Tibial artery (tissue), 4 donors: ENCODE results near the gene CCNB3.

Experiments used
- DNase-seq, 2 donors: peaks; one replicate each; pipeline ENCODE4 v3.0.0-alpha.2; 2019
- H3K27ac ChIP-seq, 2 donors: fragments of 200-600 bp; sonication (generic) in 1 of 2; 1 replicate in 1 of 2; 2 replicates in 1 of 2; pipeline ENCODE4 v1.5.1; 2018 to 2019; ENCODE audit warnings: mild to moderate bottlenecking in 1 of 2
- H3K27me3 ChIP-seq, 2 donors: fragments of 200-600 bp; sonication (generic) in 1 of 2; one replicate each; pipeline versions ENCODE4 v1.5.1 to v1.6.0; 2016 to 2019
- H3K36me3 ChIP-seq, 3 donors: fragments of 200-600 bp; sonication (generic) in 2 of 3; one replicate each; pipeline ENCODE4 v1.5.1; 2016 to 2019; ENCODE audit warnings: mild to moderate bottlenecking in 2 of 3
- H3K4me1 ChIP-seq, 4 donors: fragments of 200-600 bp; sonication (generic) in 2 of 4; 1 replicate in 3 of 4; 2 replicates in 1 of 4; pipeline ENCODE4 v1.5.1; 2016 to 2019
- H3K4me3 ChIP-seq, 2 donors: fragments of 200-600 bp; sonication (generic) in 1 of 2; 1 replicate in 1 of 2; 2 replicates in 1 of 2; pipeline ENCODE4 v1.5.1; 2018 to 2019; ENCODE audit warnings: mild to moderate bottlenecking in 2 of 2
- H3K9me3 ChIP-seq, 3 donors: fragments of 200-600 bp; sonication (generic) in 1 of 3; one replicate each; pipeline ENCODE4 v1.5.1; 2016 to 2019
- CTCF ChIP-seq, 2 experiments: fragments of 200-600 bp in 1 of 2; fragments of 450-650 bp in 1 of 2; IDR thresholded peaks; one replicate each; pipeline ENCODE4 v1.5.1; 2017 to 2019; ENCODE audit warnings: antibody characterized with exemption in 2 of 2, mild to moderate bottlenecking in 1 of 2, moderate library complexity in 1 of 2
- intact Hi-C: fragments of 100-400 bp; cut with DNase I; formaldehyde crosslinking; loops from one replicate; pipeline ENCODE4 v1.15.0; 2023; ENCODE audit warnings: low total_unique reads

The CCNB3 gene

GRCh38 chrX:50188859-50189600, 15.5 kb upstream of the CCNB3 start:
- Histone ChIP-seq H3K4me3 (no peak overlapping the region), H3K4me1 (no peaks in the 10 kb centered on the region), H3K36me3 (no peaks in the 10 kb centered on the region), H3K27ac (no peak overlapping the region), H3K27me3 (no peaks in the 10 kb centered on the region), H3K9me3 (no peaks in the 10 kb centered on the region)
- TF ChIP-seq CTCF (IDR thresholded peaks at IDR 0.05): no peak
- DNase-seq: no peak
- intact Hi-C loops: no loop called here

GRCh38 chrX:50198348-50198747, 6.2 kb upstream of the CCNB3 start:
- H3K4me1 ChIP-seq: no peaks in the 10 kb centered on the region
- TF ChIP-seq CTCF (IDR thresholded peaks at IDR 0.05): no peak
- no peaks in the 10 kb centered on the region for H3K27me3 ChIP-seq
- no peak for DNase-seq
- intact Hi-C loops: no loop called here
- no peak overlapping the region for H3K27ac ChIP-seq
- H3K36me3 ChIP-seq: no peaks in the 10 kb centered on the region
- H3K4me3 ChIP-seq: no peak overlapping the region
- H3K9me3 ChIP-seq: no peaks in the 10 kb centered on the region

- H3K4me3 ChIP-seq: no peak within 1 kb of the TSS
- H3K4me1 ChIP-seq: peaks cover 0 to 7% (median 0%) of the 10 kb centered on the region in 4 donors
- no peak within 1 kb of the TSS for H3K27ac ChIP-seq
- no peaks in the 10 kb centered on the region for H3K36me3 ChIP-seq
- no peak for TF ChIP-seq CTCF (IDR thresholded peaks at IDR 0.05)
- H3K9me3 ChIP-seq: no peaks in the 10 kb centered on the region
- intact Hi-C loops: no loop called here
- no peaks in the 10 kb centered on the region for H3K27me3 ChIP-seq
- DNase-seq: no peak
Measured at GRCh38 chrX:50200907-50201306, 3.7 kb upstream of the CCNB3 start, which contains the start of gene AKAP4. Gene AKAP4 (minus strand): TSS chrX:50201007. CDS start chrX:50200889, 118 bp downstream.

- no peak overlapping the region for H3K4me3 ChIP-seq
- peaks cover 0 to 7% (median 0%) of the 10 kb centered on the region in 4 donors for H3K4me1 ChIP-seq
- intact Hi-C loops: no loop called here
- H3K36me3 ChIP-seq: no peaks in the 10 kb centered on the region
- no peak for TF ChIP-seq CTCF (IDR thresholded peaks at IDR 0.05)
- no peaks in the 10 kb centered on the region for H3K27me3 ChIP-seq
- no peak for DNase-seq
- H3K9me3 ChIP-seq: no peaks in the 10 kb centered on the region
- no peak overlapping the region for H3K27ac ChIP-seq
Measured at GRCh38 chrX:50202539-50202938, 2.0 kb upstream of the CCNB3 start.

- Histone ChIP-seq H3K4me3 (no peak overlapping the region), H3K27me3 (no peaks in the 10 kb centered on the region), H3K27ac (no peak overlapping the region), H3K9me3 (no peaks in the 10 kb centered on the region), H3K36me3 (no peaks in the 10 kb centered on the region), H3K4me1 (peaks cover 0 to 7% (median 0%) of the 10 kb centered on the region in 4 donors)
- no peak for TF ChIP-seq CTCF (IDR thresholded peaks at IDR 0.05)
- intact Hi-C loops: no loop called here
- no peak for DNase-seq
Measured at GRCh38 chrX:50206753-50207152, 2.2 kb downstream of the CCNB3 start.
